Raji (cell line): ENCODE measurements around the gene CLASP1.

Experiments used
- POLR2A ChIP-seq: IDR thresholded peaks from 2 replicates; pipeline ENCODE4 v1.6.1; 2011; ENCODE audit warnings: low read depth, low read length, control low read depth; ENCODE audit not compliant: insufficient read depth

Gene CLASP1

GRCh38 chr2:121351521-121352318 lies 297.5 kb downstream of the CLASP1 start:
- TF ChIP-seq POLR2A: no peak

DNA sequence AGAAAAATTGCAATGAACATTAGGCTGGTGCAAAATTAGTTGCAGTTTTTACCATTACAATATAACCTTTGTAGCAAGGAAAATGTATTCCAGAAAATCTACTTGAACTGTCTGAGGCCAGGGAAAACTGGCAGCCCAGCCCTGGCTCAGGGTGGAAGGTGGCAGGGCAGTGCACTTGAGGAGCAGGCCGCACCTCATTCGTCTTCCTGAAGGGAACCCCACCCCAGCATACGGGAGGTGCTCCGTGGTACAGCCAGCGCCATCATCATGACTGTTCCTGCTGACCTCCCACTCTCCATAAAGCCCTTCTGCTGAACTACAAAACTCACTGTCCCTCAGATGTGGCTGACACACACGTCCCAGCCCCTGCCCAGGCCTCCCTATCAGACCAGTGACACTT lies 298.4 kb downstream of the CLASP1 start:
- no peak for TF ChIP-seq POLR2A

DNA sequence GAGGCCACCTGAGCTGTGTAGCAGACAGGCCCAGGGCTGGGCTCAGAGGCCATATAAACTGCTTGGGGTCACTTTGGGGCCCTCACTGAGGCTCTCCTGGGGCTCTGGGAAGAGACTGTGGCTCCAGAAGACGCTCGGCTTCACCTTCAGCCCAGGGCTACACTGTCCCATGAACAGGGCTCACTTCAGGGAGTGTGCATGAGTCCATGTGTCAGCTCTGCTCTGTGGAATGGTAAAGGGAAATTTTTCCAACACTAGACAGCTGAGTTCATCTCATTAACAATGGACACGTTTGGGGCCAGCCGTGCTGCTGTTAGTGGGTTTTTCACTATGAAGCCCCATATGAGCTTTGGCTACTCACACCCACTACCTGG lies 298.9 kb downstream of the CLASP1 start:
- TF ChIP-seq POLR2A: no peak

DNA sequence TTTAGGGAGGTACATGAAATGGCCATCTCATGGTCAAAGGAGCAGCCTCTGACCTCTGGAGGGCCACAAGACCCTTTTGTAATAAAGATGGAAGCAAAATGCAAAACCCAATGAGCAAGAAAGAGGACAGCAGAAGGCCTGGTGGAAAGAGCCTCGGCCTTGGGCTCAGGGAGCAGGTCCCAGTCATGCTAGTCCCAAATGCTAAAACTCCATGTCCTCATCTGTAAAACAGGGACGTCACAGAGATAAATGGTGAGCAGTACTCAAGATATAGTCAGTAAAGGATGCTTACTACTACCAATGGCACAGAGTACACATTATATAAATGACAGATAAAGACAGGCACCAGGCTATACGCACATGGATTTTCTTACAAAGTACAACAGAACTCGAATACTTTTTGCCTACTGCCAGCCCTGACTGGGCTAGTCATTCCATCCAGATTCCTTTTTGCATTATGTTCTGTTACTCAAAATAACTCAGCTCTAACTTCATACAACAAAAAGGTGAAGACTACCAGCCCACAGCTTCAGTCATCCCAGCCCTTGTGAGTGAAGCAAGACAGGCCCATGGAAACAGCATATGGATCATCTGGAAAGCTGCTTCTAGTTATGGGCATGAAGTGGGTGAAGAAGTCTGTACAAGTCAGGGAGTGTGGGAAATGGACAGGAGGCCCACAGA lies 299.4 kb downstream of the CLASP1 start:
- no peak for TF ChIP-seq POLR2A

DNA sequence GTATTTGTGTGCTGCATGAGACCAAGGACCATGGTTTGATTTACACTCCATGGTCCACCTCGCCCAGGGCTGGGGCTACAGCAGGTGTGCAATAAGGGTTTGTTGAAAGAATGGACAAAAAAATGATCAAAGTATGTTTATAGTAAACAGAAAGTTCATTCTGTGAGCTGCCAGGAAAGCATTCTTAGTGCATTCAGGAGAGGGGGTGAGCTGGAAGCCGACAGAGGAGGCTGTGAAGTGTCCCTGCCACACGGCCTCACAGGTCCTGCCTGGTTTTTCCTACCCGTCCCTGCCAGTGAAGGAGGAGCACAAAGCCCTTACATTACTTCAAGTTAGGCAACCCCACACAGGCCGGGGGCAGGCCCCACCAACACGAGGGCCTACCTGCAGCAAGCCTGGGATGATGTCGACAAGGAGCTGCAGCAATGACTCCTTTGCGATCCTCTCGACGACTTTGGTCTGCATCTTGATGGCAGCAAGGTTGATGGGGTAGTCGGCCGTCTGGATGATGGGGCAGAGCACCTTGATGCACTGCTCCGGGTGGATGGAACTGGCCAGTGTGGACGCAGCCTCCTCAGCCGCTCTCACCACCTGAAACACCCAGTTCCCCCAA lies 301.0 kb downstream of the CLASP1 start:
- no peak for TF ChIP-seq POLR2A

DNA sequence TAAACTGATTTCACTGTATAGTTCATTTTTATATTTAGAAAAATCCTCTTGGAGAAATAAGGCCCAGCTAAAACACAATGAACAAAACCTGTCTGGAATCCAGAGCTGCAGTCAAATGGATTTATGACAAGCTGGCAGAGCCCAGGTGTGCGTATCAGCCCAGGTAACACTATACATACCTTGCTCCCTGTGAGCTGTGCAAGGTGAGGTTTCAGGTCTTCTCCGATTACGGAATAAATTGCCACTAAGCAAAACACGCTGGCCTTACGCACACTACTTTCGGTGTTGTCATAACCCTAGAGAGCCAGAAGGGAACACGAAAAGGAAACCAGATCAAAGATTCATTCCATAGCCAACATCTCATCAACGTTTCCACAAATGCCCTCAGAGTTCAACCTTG lies 302.4 kb downstream of the CLASP1 start:
- no peak for TF ChIP-seq POLR2A

- no peak for TF ChIP-seq POLR2A
Measured at GRCh38 chr2:121346407-121346806, 302.9 kb downstream of the CLASP1 start.

GRCh38 chr2:121345887-121346286 lies 303.4 kb downstream of the CLASP1 start:
- TF ChIP-seq POLR2A: no peak

GRCh38 chr2:121345101-121345500 lies 304.2 kb downstream of the CLASP1 start:
- TF ChIP-seq POLR2A: no peak

GRCh38 chr2:121343191-121343590 lies 306.1 kb downstream of the CLASP1 start:
- no peak for TF ChIP-seq POLR2A

- TF ChIP-seq POLR2A: no peak
Measured at GRCh38 chr2:121342751-121343150, 306.5 kb downstream of the CLASP1 start.

DNA sequence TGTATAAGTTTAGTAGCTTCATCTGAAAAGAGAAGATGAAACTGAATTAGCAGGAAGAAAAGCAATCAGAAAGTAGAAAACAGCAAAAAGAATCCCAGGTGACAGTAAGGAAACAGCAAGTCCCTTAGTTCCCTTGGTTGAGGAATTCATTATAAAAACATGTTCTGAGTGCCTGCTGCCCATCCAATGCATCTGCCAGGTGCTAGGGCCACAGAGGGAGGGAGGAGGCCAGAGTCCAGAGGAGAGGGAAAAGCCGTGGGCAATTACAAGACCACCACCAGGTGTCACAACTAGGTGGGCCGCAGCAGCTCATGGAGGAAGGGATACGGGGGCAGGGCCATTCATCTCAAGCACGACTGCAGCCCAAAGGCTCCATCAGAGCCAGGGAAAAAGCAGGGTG lies 308.3 kb downstream of the CLASP1 start:
- TF ChIP-seq POLR2A: no peak

DNA sequence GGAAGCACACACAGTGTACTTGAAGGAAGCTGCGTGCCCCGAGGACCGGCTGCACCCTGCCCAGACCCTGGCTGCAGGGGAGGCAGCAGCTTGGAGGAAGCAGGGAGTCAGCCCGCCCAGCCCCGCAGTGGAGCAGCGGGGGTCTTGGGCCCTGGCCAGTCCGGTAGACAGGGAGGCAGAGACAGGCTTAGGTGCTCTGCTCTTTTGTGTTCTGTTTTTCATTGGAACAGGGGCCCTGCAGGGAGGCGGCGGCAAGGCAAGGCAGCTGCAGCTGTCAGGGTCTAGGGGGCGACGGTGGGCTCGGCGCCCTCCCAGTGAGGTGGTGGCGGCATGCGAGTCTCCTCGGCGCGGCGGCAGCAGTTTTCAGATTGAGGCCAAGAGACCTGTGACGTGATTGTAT lies 311.0 kb downstream of the CLASP1 start:
- no peak for TF ChIP-seq POLR2A

DNA sequence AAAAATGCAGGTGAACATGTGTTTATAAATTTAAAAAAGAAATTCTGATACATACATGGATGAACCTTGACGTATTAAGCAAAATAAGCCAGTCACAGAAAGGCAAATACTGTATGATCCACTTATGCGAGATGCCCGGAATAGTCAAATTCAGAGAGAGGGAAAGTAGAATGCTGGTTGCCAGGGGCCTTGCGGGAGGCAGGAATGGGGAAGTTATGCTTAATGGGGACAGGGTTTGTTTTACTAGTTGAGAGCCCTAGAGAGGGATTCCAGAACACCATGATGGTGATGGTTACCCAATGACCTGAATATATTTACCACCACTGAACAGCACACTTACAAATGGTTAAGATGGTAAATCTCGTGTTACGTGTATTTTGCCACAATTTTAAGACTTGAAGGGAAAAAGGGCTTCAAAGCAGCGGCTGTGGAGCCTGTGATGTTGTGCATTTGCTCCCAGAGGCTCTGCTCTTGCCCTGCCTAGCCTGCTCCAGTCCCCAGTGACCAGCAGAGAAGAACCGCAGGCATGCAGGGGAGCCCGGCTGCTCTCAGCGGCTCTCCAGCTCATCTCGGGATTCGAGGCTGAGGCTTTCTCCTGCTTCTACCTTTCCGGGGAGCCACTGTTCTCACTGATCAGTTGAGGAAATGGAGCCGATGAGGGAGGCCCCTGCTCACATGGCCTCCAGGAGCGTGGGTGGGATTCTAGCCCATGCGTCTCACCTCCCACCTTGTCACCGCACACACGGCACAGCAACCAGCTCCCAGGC lies 312.6 kb downstream of the CLASP1 start:
- no peak for TF ChIP-seq POLR2A
